ENCODE data around the gene CPLANE2.
"Not testable (repeated sequence)": the region's sequence is repeated elsewhere in the genome, so short reads cannot be mapped to it uniquely, and the experiment has no call there.

Gene CPLANE2

GRCh38 chr1:16196874-16197273 is 40.1 kb downstream of the CPLANE2 start:
- TF ChIP-seq CTCF (IDR thresholded peaks at IDR 0.05; ENCODE audit: borderline replicate concordance, insufficient read depth, low read depth, low read length), result no peak
- no peak overlapping the region for H3K4me3 ChIP-seq (ENCODE audit: low read depth, low read length)

- not testable (repeated sequence) for H3K4me3 ChIP-seq (ENCODE audit: low read depth, low read length)
Measured at GRCh38 chr1:16196139-16196538, 40.8 kb downstream of the CPLANE2 start.

- no peak for TF ChIP-seq CTCF (IDR thresholded peaks at IDR 0.05; ENCODE audit: borderline replicate concordance, insufficient read depth, low read depth, low read length)
- H3K4me3 ChIP-seq (ENCODE audit: low read depth, low read length), result no peak overlapping the region
Measured at GRCh38 chr1:16195518-16195905, 41.5 kb downstream of the CPLANE2 start.

- no peak for TF ChIP-seq CTCF (IDR thresholded peaks at IDR 0.05; ENCODE audit: borderline replicate concordance, insufficient read depth, low read depth, low read length)
- H3K4me3 ChIP-seq (ENCODE audit: low read depth, low read length), result no peak overlapping the region
Measured at GRCh38 chr1:16191916-16192546, 45.0 kb downstream of the CPLANE2 start.

- TF ChIP-seq CTCF (IDR thresholded peaks at IDR 0.05; ENCODE audit: borderline replicate concordance, insufficient read depth, low read depth, low read length), result no peak
- H3K4me3 ChIP-seq (ENCODE audit: low read depth, low read length), result no peak overlapping the region
Measured at GRCh38 chr1:16191309-16191708, 45.7 kb downstream of the CPLANE2 start.

- H3K4me3 ChIP-seq (ENCODE audit: low read depth, low read length), result no peak overlapping the region
- no peak for TF ChIP-seq CTCF (IDR thresholded peaks at IDR 0.05; ENCODE audit: borderline replicate concordance, insufficient read depth, low read depth, low read length)
Measured at GRCh38 chr1:16189921-16190621, 46.9 kb downstream of the CPLANE2 start.

- TF ChIP-seq CTCF (IDR thresholded peaks at IDR 0.05; ENCODE audit: borderline replicate concordance, insufficient read depth, low read depth, low read length), result no peak
- H3K4me3 ChIP-seq (ENCODE audit: low read depth, low read length), result no peak overlapping the region
Measured at GRCh38 chr1:16189003-16189402, 48.0 kb downstream of the CPLANE2 start.
